Measurements from ENCODE around the gene WDR18.

WDR18 gene

GRCh38 chr19:1025960-1026782 is 42.0 kb downstream of the WDR18 start, which contains the start of gene CNN2:
Gene CNN2, plus strand, starts transcription at chr19:1026608. Its CDS starts 54 bp downstream, at chr19:1026662.
- H3K27me3 ChIP-seq (ENCODE audit: insufficient read depth, low read length): no peaks in the 10 kb centered on the region
- H2AFZ ChIP-seq (ENCODE audit: insufficient read depth, low read length, poor library complexity): peak within 1 kb of the TSS; percentile 89
- H3K9ac ChIP-seq (ENCODE audit: low read length): peak within 1 kb of the TSS; percentile 99
- H3K14ac ChIP-seq (ENCODE audit: low read length): peak within 1 kb of the TSS; percentile 97
- H3K79me1 ChIP-seq (ENCODE audit: low read length): peaks cover 27% of the 10 kb centered on the region
- WGBS (ENCODE audit: extremely low coverage, insufficient coverage, insufficient read length): no CpG with 5 or more reads among the region's 63 CpGs
- peak; percentile 72 to 84 for DNase-seq
- H3K27ac ChIP-seq (ENCODE audit: low read depth, low read length): peak within 1 kb of the TSS; percentile 97
- peaks cover 12% of the 10 kb centered on the region in 2 experiments for H3K36me3 ChIP-seq (ENCODE audit: control insufficient read depth in 1 of 2, insufficient read depth in 2 of 2, low read length in 2 of 2)
- peak within 1 kb of the TSS; percentile 98 for H4K91ac ChIP-seq (ENCODE audit: low read depth, low read length)
- peak within 1 kb of the TSS; percentile 90 for H3K4me2 ChIP-seq (ENCODE audit: low read length)
- H3K4me1 ChIP-seq (ENCODE audit: control insufficient read depth in 1 of 2, insufficient read depth in 2 of 2, low read length in 2 of 2): peaks cover 0 to 11% of the 10 kb centered on the region in 2 experiments
- H3K9me3 ChIP-seq (ENCODE audit: insufficient read depth, low read depth, low read length): peaks cover 4% of the 10 kb centered on the region
- H3K4me3 ChIP-seq (ENCODE audit: low read depth, low read length): peak within 1 kb of the TSS; percentile 97
- peaks cover 34% of the 10 kb centered on the region for H3K79me2 ChIP-seq (ENCODE audit: control insufficient read depth, insufficient read depth, low read length, poor library complexity)
- H2BK5ac ChIP-seq (ENCODE audit: low read depth, low read length, poor library complexity): peak within 1 kb of the TSS; percentile 100
- peak within 1 kb of the TSS; percentile 98 for H2BK120ac ChIP-seq (ENCODE audit: insufficient read depth, low read length, poor library complexity)
- H4K12ac ChIP-seq (ENCODE audit: low read depth, low read length): peak within 1 kb of the TSS; percentile 96
- H3K23ac ChIP-seq (ENCODE audit: low read length): no peak within 1 kb of the TSS
- H4K8ac ChIP-seq (ENCODE audit: low read depth, low read length): peak within 1 kb of the TSS; percentile 98
- peak within 1 kb of the TSS; percentile 100 for H3K4ac ChIP-seq (ENCODE audit: low read depth, low read length)
- peak within 1 kb of the TSS; percentile 82 for H2BK12ac ChIP-seq (ENCODE audit: low read length)
- H2AK5ac ChIP-seq (ENCODE audit: low read length): peak within 1 kb of the TSS; percentile 97
- peak within 1 kb of the TSS; percentile 97 for H3K18ac ChIP-seq (ENCODE audit: low read length)

GRCh38 chr19:1026783-1027649 is 42.9 kb downstream of the WDR18 start:
- peaks cover 4% of the 10 kb centered on the region for H3K9me3 ChIP-seq (ENCODE audit: insufficient read depth, low read depth, low read length)
- peak overlapping the region; percentile 100 for H2BK5ac ChIP-seq (ENCODE audit: low read depth, low read length, poor library complexity)
- peak overlapping the region; percentile 98 for H2BK120ac ChIP-seq (ENCODE audit: insufficient read depth, low read length, poor library complexity)
- H2AFZ ChIP-seq (ENCODE audit: insufficient read depth, low read length, poor library complexity): peak overlapping the region; percentile 65
- peak overlapping the region; percentile 81 for H4K12ac ChIP-seq (ENCODE audit: low read depth, low read length)
- H2BK12ac ChIP-seq (ENCODE audit: low read length): peak overlapping the region; percentile 82
- peak overlapping the region; percentile 97 for H3K14ac ChIP-seq (ENCODE audit: low read length)
- peak overlapping the region; percentile 91 for H4K8ac ChIP-seq (ENCODE audit: low read depth, low read length)
- no peak overlapping the region for H3K23ac ChIP-seq (ENCODE audit: low read length)
- H4K91ac ChIP-seq (ENCODE audit: low read depth, low read length): peak overlapping the region; percentile 92
- H3K4ac ChIP-seq (ENCODE audit: low read depth, low read length): peak overlapping the region; percentile 100
- H3K18ac ChIP-seq (ENCODE audit: low read length): peak overlapping the region; percentile 97
- peaks cover 0 to 9% of the 10 kb centered on the region in 2 experiments for H3K4me1 ChIP-seq (ENCODE audit: control insufficient read depth in 1 of 2, insufficient read depth in 2 of 2, low read length in 2 of 2)
- peak overlapping the region; percentile 99 for H3K9ac ChIP-seq (ENCODE audit: low read length)
- H3K27me3 ChIP-seq (ENCODE audit: insufficient read depth, low read length): no peaks in the 10 kb centered on the region
- peak overlapping the region; percentile 97 for H3K27ac ChIP-seq (ENCODE audit: low read depth, low read length)
- peak overlapping the region; percentile 97 for H3K4me3 ChIP-seq (ENCODE audit: low read depth, low read length)
- H3K79me2 ChIP-seq (ENCODE audit: control insufficient read depth, insufficient read depth, low read length, poor library complexity): peaks cover 36% of the 10 kb centered on the region
- whole genome bisulfite sequencing (ENCODE audit: extremely low coverage, insufficient coverage, insufficient read length): no CpG with 5 or more reads among the region's 36 CpGs
- peaks cover 16 to 18% of the 10 kb centered on the region in 2 experiments for H3K36me3 ChIP-seq (ENCODE audit: control insufficient read depth in 1 of 2, insufficient read depth in 2 of 2, low read length in 2 of 2)
- peaks cover 27% of the 10 kb centered on the region for H3K79me1 ChIP-seq (ENCODE audit: low read length)
- peak overlapping the region; percentile 90 for H3K4me2 ChIP-seq (ENCODE audit: low read length)
- peak overlapping the region; percentile 97 for H2AK5ac ChIP-seq (ENCODE audit: low read length)
- DNase-seq: no peak

DNA sequence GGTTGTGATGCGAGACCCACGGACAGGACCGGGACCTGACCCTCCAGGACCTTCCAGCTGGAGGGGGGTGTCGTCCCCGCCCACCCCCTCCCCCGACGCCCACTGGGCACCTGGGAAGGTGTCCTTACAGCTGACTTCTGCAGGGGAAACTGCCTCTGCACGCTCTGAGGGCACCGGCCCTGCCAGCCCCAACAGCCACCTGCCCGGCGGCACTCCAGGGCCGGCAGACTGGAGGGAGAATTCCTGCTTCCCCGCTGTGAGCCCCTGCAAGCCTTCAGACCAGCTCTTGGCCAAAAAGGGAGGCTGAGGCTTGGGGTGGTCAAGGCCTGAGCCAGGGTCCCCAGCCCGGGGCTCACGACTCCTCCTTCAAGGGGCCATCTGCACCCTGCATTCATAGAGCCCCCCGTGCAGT is 43.5 kb downstream of the WDR18 start:
- Histone ChIP-seq H4K12ac (ENCODE audit: low read depth, low read length) (peak overlapping the region; percentile 21), H3K79me1 (ENCODE audit: low read length) (peaks cover 27% of the 10 kb centered on the region), H3K18ac (ENCODE audit: low read length) (peak overlapping the region; percentile 82), H3K9me3 (ENCODE audit: insufficient read depth, low read depth, low read length) (peaks cover 4% of the 10 kb centered on the region), H3K4ac (ENCODE audit: low read depth, low read length) (peak overlapping the region; percentile 100), H3K27me3 (ENCODE audit: insufficient read depth, low read length) (no peaks in the 10 kb centered on the region), H2AK5ac (ENCODE audit: low read length) (peak overlapping the region; percentile 48), H2BK12ac (ENCODE audit: low read length) (no peak overlapping the region), H3K14ac (ENCODE audit: low read length) (peak overlapping the region; percentile 16), H3K23ac (ENCODE audit: low read length) (no peak overlapping the region), H3K4me3 (ENCODE audit: low read depth, low read length) (peak overlapping the region; percentile 97), H2AFZ (ENCODE audit: insufficient read depth, low read length, poor library complexity) (no peak overlapping the region), H2BK120ac (ENCODE audit: insufficient read depth, low read length, poor library complexity) (peak overlapping the region; percentile 98), H4K91ac (ENCODE audit: low read depth, low read length) (no peak overlapping the region), H3K79me2 (ENCODE audit: control insufficient read depth, insufficient read depth, low read length, poor library complexity) (peaks cover 36% of the 10 kb centered on the region), H2BK5ac (ENCODE audit: low read depth, low read length, poor library complexity) (peak overlapping the region; percentile 58), H3K36me3 (ENCODE audit: control insufficient read depth in 1 of 2, insufficient read depth in 2 of 2, low read length in 2 of 2) (peaks cover 23 to 25% of the 10 kb centered on the region in 2 experiments), H3K27ac (ENCODE audit: low read depth, low read length) (peak overlapping the region; percentile 97), H3K9ac (ENCODE audit: low read length) (peak overlapping the region; percentile 99), H3K4me2 (ENCODE audit: low read length) (peak overlapping the region; percentile 90), H3K4me1 (ENCODE audit: control insufficient read depth in 1 of 2, insufficient read depth in 2 of 2, low read length in 2 of 2) (peaks cover 0 to 9% of the 10 kb centered on the region in 2 experiments), H4K8ac (ENCODE audit: low read depth, low read length) (peak overlapping the region; percentile 59)
- WGBS (ENCODE audit: extremely low coverage, insufficient coverage, insufficient read length): no CpG with 5 or more reads among the region's 16 CpGs
- DNase-seq: no peak
